ENCODE measurements around the gene PRPF31.

- TF ChIP-seq CTCF (IDR thresholded peaks at IDR 0.05) (no peak), POLR2A (IDR thresholded peaks at IDR 0.05) (no peak)
Observed at GRCh38 chr19:54125713-54126112, 10.2 kb downstream of the PRPF31 start.
